ENCODE measurements around the gene UCN2. TPM values are rescaled to one million over a fixed set of nuclear protein-coding genes. Genes with fewer than 3 reads are reported as not detected.

Gene UCN2
- total RNA-seq = 1 to 10 TPM in 1 of 4 donors, not detected in 3; 1.5 TPM

- H3K36me3 ChIP-seq = no peaks in the 10 kb centered on the region
- peak within 1 kb of the TSS in 3 of 4 donors; percentile 51 to 92 (median 84) for H3K27ac ChIP-seq
- H3K27me3 ChIP-seq = no peaks in the 10 kb centered on the region
- DNase-seq (ENCODE audit: low spot score in 2 of 2) = no peak
- TF ChIP-seq EP300 (IDR thresholded peaks at IDR 0.05) = no peak
- TF ChIP-seq POLR2A (IDR thresholded peaks at IDR 0.05) = no peak
- no peak for TF ChIP-seq CTCF (IDR thresholded peaks at IDR 0.05)
- H3K4me1 ChIP-seq = peaks cover 0 to 69% (median 25%) of the 10 kb centered on the region in 4 donors
- H3K4me3 ChIP-seq = no peak within 1 kb of the TSS
- no peaks in the 10 kb centered on the region for H3K9me3 ChIP-seq
- 45 to 53% methylated on average over 6 of the region's 6 CpGs for WGBS, 2 donors
Observed at GRCh38 chr3:48563382-48563918, at the start of gene UCN2. TSS of gene UCN2 (minus strand) at chr3:48563781. CDS start at chr3:48563124, 657 bp downstream.

DNA sequence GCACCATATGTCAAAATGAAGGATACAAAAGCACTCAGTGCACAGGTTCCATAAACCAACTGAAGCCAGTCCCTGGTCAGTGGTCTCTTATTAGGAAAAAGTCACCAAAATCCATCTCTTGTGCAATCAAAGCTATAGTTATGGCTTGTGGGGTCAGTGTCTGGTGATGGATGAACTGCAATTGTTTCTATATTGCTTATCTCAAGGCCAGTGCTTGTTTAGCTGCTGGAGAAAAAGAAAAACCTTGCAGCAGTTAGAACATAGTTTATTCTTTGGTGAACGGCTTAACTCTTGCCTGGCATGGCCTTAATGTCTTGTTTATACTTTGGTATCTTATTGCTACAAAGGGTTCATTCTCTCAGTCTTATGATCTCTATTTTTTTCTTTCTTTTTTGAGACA, 48.7 kb upstream of the UCN2 start:
- 41 to 50% methylated on average over 1 of the region's 1 CpG for WGBS, 2 donors
- DNase-seq (ENCODE audit: low spot score in 2 of 2) = no peak

GRCh38 chr3:48609088-48610005, 45.8 kb upstream of the UCN2 start, which contains the start of gene UQCRC1:
TSS of gene UQCRC1 (minus strand) at chr3:48609646. CDS start at chr3:48609620, 26 bp downstream.
- DNase-seq (ENCODE audit: low spot score in 2 of 2) = peak; percentile 80 to 83
- Histone ChIP-seq H3K4me3 (peak within 1 kb of the TSS; percentile 81 to 87 (median 84)), H3K27ac (peak within 1 kb of the TSS; percentile 72 to 92 (median 88)), H3K4me1 (peaks cover 0 to 22% (median 8%) of the 10 kb centered on the region in 4 donors), H3K27me3 (no peaks in the 10 kb centered on the region), H3K36me3 (peaks cover 0 to 27% (median 12%) of the 10 kb centered on the region in 3 donors), H3K9me3 (no peaks in the 10 kb centered on the region)
- WGBS, 2 donors = 2 to 4% methylated on average over 47 to 58 of the region's 86 CpGs
- TF ChIP-seq CTCF (IDR thresholded peaks at IDR 0.05) = peak; percentile 68 to 98 (median 86)
- peak; percentile 51 to 81 for TF ChIP-seq POLR2A (IDR thresholded peaks at IDR 0.05)
- TF ChIP-seq EP300 (IDR thresholded peaks at IDR 0.05) = peak; percentile 70 to 96

More for the DNA sequence above, 48.7 kb upstream of the UCN2 start:
- Histone ChIP-seq H3K9me3 (peaks cover 0 to 7% (median 0%) of the 10 kb centered on the region in 4 donors), H3K36me3 (no peaks in the 10 kb centered on the region), H3K4me3 (no peak overlapping the region), H3K27me3 (no peaks in the 10 kb centered on the region), H3K4me1 (peaks cover 0 to 22% (median 8%) of the 10 kb centered on the region in 4 donors), H3K27ac (no peak overlapping the region)
- TF ChIP-seq EP300 (IDR thresholded peaks at IDR 0.05) (no peak), CTCF (IDR thresholded peaks at IDR 0.05) (no peak), POLR2A (IDR thresholded peaks at IDR 0.05) (no peak)

GRCh38 chr3:48607519-48607918, 43.9 kb upstream of the UCN2 start:
- Histone ChIP-seq H3K4me1 (peaks cover 0 to 22% (median 8%) of the 10 kb centered on the region in 4 donors), H3K27ac (no peak overlapping the region), H3K27me3 (no peaks in the 10 kb centered on the region), H3K9me3 (no peaks in the 10 kb centered on the region), H3K36me3 (peaks cover 5 to 46% (median 22%) of the 10 kb centered on the region in 3 donors), H3K4me3 (no peak overlapping the region)
- no peak for TF ChIP-seq CTCF (IDR thresholded peaks at IDR 0.05)
- TF ChIP-seq EP300 (IDR thresholded peaks at IDR 0.05) = no peak
- no peak for TF ChIP-seq POLR2A (IDR thresholded peaks at IDR 0.05)
- no peak for DNase-seq (ENCODE audit: low spot score in 2 of 2)
- WGBS, 2 donors = 90 to 96% methylated on average over 5 of the region's 5 CpGs

Measured in tibial nerve (tissue), 4 donors.